Measurements from ENCODE around the gene MVK. TPM values are rescaled to one million over a fixed set of nuclear protein-coding genes. Genes with fewer than 3 reads are reported as not detected.

Gene MVK
- total and polyA plus RNA-seq, 8 donors = 1.2 to 22.8 (median 13.8) TPM

DNA sequence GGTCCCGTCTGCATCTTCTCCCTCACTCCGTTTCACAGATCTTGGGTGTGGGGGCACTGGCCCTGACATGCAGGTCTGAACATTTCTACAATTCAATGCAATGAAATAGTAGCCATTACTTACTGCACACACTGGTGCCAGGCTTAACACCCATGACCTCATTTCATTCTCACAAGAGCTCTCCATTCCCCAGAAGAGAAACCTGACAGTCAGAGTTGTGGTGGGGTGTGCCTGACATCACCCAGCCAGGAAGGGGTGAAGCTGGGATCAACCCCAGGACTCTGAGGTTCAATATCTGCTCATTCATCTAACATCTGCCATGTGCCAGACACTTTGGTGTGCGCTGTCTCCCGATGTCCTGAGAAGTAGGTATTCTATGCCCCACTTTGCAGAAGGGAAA is 34.7 kb downstream of the MVK start:
- Histone ChIP-seq H3K27me3 (peaks cover 0 to 92% (median 9%) of the 10 kb centered on the region in 3 donors), H3K27ac (no peak overlapping the region)
- intact Hi-C loops (cut with DNase I; ENCODE audit: low total_unique reads) = no loop called here

GRCh38 chr12:109608793-109609192 is 35.2 kb downstream of the MVK start:
- H3K27me3 ChIP-seq = peaks cover 0 to 94% (median 14%) of the 10 kb centered on the region in 3 donors
- intact Hi-C loops (cut with DNase I; ENCODE audit: low total_unique reads) = no loop called here
- DNase-seq = no peak
- no peaks in the 10 kb centered on the region for H3K9me3 ChIP-seq
- no peak overlapping the region for H3K27ac ChIP-seq
- no peak overlapping the region for H3K4me3 ChIP-seq
- H3K36me3 ChIP-seq = no peaks in the 10 kb centered on the region
- H3K4me1 ChIP-seq = peaks cover 7 to 12% (median 10%) of the 10 kb centered on the region in 4 donors
- TF ChIP-seq POLR2AphosphoS5 (IDR thresholded peaks at IDR 0.05) (no peak), POLR2A (IDR thresholded peaks at IDR 0.05) (no peak), EP300 (IDR thresholded peaks at IDR 0.05) (no peak)
- TF ChIP-seq, protein P1, sequence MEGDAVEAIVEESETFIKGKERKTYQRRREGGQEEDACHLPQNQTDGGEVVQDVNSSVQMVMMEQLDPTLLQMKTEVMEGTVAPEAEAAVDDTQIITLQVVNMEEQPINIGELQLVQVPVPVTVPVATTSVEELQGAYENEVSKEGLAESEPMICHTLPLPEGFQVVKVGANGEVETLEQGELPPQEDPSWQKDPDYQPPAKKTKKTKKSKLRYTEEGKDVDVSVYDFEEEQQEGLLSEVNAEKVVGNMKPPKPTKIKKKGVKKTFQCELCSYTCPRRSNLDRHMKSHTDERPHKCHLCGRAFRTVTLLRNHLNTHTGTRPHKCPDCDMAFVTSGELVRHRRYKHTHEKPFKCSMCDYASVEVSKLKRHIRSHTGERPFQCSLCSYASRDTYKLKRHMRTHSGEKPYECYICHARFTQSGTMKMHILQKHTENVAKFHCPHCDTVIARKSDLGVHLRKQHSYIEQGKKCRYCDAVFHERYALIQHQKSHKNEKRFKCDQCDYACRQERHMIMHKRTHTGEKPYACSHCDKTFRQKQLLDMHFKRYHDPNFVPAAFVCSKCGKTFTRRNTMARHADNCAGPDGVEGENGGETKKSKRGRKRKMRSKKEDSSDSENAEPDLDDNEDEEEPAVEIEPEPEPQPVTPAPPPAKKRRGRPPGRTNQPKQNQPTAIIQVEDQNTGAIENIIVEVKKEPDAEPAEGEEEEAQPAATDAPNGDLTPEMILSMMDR (IDR thresholded peaks at IDR 0.05) = no peak
- WGBS, 5 donors = 84 to 94% (median 94%) methylated on average over 3 of the region's 3 CpGs

More for the DNA sequence above, 34.7 kb downstream of the MVK start:
- DNase-seq = no peak
- peaks cover 7 to 12% (median 10%) of the 10 kb centered on the region in 4 donors for H3K4me1 ChIP-seq
- H3K4me3 ChIP-seq = no peak overlapping the region
- WGBS, 5 donors = 77 to 100% (median 88%) methylated on average over 4 of the region's 4 CpGs
- H3K36me3 ChIP-seq = no peaks in the 10 kb centered on the region
- no peaks in the 10 kb centered on the region for H3K9me3 ChIP-seq
- no peak for TF ChIP-seq EP300 (IDR thresholded peaks at IDR 0.05)

- no peak for TF ChIP-seq POLR2A (IDR thresholded peaks at IDR 0.05)
- no peak for TF ChIP-seq POLR2AphosphoS5 (IDR thresholded peaks at IDR 0.05)
- TF ChIP-seq, protein P1 (IDR thresholded peaks at IDR 0.05) = no peak
- no peak for TF ChIP-seq EP300 (IDR thresholded peaks at IDR 0.05)
- Histone ChIP-seq H3K9me3 (no peaks in the 10 kb centered on the region), H3K36me3 (no peaks in the 10 kb centered on the region), H3K4me1 (peaks cover 7 to 12% (median 10%) of the 10 kb centered on the region in 4 donors), H3K4me3 (no peak overlapping the region), H3K27ac (no peak overlapping the region), H3K27me3 (peaks cover 0 to 98% (median 15%) of the 10 kb centered on the region in 3 donors)
- WGBS, 5 donors = 50 to 56% (median 51%) methylated on average over 2 of the region's 2 CpGs
- intact Hi-C loops (cut with DNase I; ENCODE audit: low total_unique reads) = no loop called here
- no peak for DNase-seq
These were observed 35.7 kb downstream of the MVK start for GRCh38 chr12:109609342-109609741.

GRCh38 chr12:109610523-109610922 is 36.9 kb downstream of the MVK start:
- intact Hi-C loops (cut with DNase I; ENCODE audit: low total_unique reads) = no loop called here
- Histone ChIP-seq H3K9me3 (no peaks in the 10 kb centered on the region), H3K36me3 (no peaks in the 10 kb centered on the region), H3K27me3 (peaks cover 0 to 99% (median 22%) of the 10 kb centered on the region in 3 donors), H3K4me3 (no peak overlapping the region), H3K27ac (no peak overlapping the region), H3K4me1 (peaks cover 7 to 12% (median 10%) of the 10 kb centered on the region in 4 donors)
- 87 to 95% (median 89%) methylated on average over 4 of the region's 4 CpGs for WGBS, 5 donors
- TF ChIP-seq POLR2AphosphoS5 (IDR thresholded peaks at IDR 0.05) (no peak), EP300 (IDR thresholded peaks at IDR 0.05) (no peak), POLR2A (IDR thresholded peaks at IDR 0.05) (no peak)
- TF ChIP-seq, protein P1 (IDR thresholded peaks at IDR 0.05) = no peak
- DNase-seq = no peak

- DNase-seq = no peak
- Histone ChIP-seq H3K4me3 (no peak overlapping the region), H3K27ac (no peak overlapping the region), H3K36me3 (no peaks in the 10 kb centered on the region), H3K27me3 (peaks cover 0 to 99% (median 29%) of the 10 kb centered on the region in 3 donors), H3K4me1 (peaks cover 6 to 9% (median 8%) of the 10 kb centered on the region in 4 donors), H3K9me3 (no peaks in the 10 kb centered on the region)
- no peak for TF ChIP-seq POLR2AphosphoS5 (IDR thresholded peaks at IDR 0.05)
- TF ChIP-seq EP300 (IDR thresholded peaks at IDR 0.05) = no peak
- TF ChIP-seq POLR2A (IDR thresholded peaks at IDR 0.05) = no peak
- intact Hi-C loops (cut with DNase I; ENCODE audit: low total_unique reads) = no loop called here
- WGBS, 5 donors = 67 to 76% (median 72%) methylated on average over 10 of the region's 10 CpGs
These were observed 37.6 kb downstream of the MVK start for GRCh38 chr12:109611223-109611622.

Measured in stomach (tissue), 9 donors.